Globus pallidus (tissue), 1 donor: ENCODE data around the gene SRGAP2B.
A peak's percentile ranks its signal among the peaks of the same experiment; 100 is the strongest.
"Not testable (repeated sequence)": the region's sequence is repeated elsewhere in the genome, so short reads cannot be mapped to it uniquely, and the experiment has no call there.

ENCODE experiments used
- DNase-seq: peaks from one replicate; pipeline ENCODE4 v3.0.0-alpha.2; 2015; ENCODE audit warnings: low spot score

SRGAP2B gene

GRCh38 chr1:145045571-145046273 is 49.4 kb downstream of the SRGAP2B start:
- DNase-seq, result not testable (repeated sequence)

- DNase-seq, result not testable (repeated sequence)
Measured at GRCh38 chr1:145041519-145041918, 53.6 kb downstream of the SRGAP2B start.

- not testable (repeated sequence) for DNase-seq
Measured at GRCh38 chr1:145036019-145036418, 59.1 kb downstream of the SRGAP2B start.

- not testable (repeated sequence) for DNase-seq
Measured at GRCh38 chr1:145033523-145033922, 61.6 kb downstream of the SRGAP2B start.

GRCh38 chr1:145027251-145027650 is 67.9 kb downstream of the SRGAP2B start:
- not testable (repeated sequence) for DNase-seq

GRCh38 chr1:145025286-145025685 is 69.8 kb downstream of the SRGAP2B start:
- not testable (repeated sequence) for DNase-seq

- DNase-seq, result not testable (repeated sequence)
Measured at GRCh38 chr1:145022259-145022658, 72.9 kb downstream of the SRGAP2B start.

- not testable (repeated sequence) for DNase-seq
Measured at GRCh38 chr1:145021749-145022148, 73.4 kb downstream of the SRGAP2B start.

GRCh38 chr1:145019709-145020108 is 75.4 kb downstream of the SRGAP2B start:
- not testable (repeated sequence) for DNase-seq

GRCh38 chr1:145017725-145018124 is 77.4 kb downstream of the SRGAP2B start:
- DNase-seq, result not testable (repeated sequence)

- not testable (repeated sequence) for DNase-seq
Measured at GRCh38 chr1:145016492-145016862, 78.7 kb downstream of the SRGAP2B start.

- DNase-seq, result not testable (repeated sequence)
Measured at GRCh38 chr1:145015744-145016491, 79.2 kb downstream of the SRGAP2B start.

GRCh38 chr1:145013353-145013752 is 81.8 kb downstream of the SRGAP2B start:
- DNase-seq, result not testable (repeated sequence)

- not testable (repeated sequence) for DNase-seq
Measured at GRCh38 chr1:145011811-145012210, 83.3 kb downstream of the SRGAP2B start.

GRCh38 chr1:145010580-145010979 is 84.5 kb downstream of the SRGAP2B start:
- not testable (repeated sequence) for DNase-seq

GRCh38 chr1:145009928-145010327 is 85.2 kb downstream of the SRGAP2B start:
- not testable (repeated sequence) for DNase-seq

GRCh38 chr1:145008388-145008787 is 86.7 kb downstream of the SRGAP2B start:
- not testable (repeated sequence) for DNase-seq

GRCh38 chr1:145005142-145005541 is 90.0 kb downstream of the SRGAP2B start:
- not testable (repeated sequence) for DNase-seq

GRCh38 chr1:145001381-145001780 is 93.7 kb downstream of the SRGAP2B start:
- DNase-seq, result not testable (repeated sequence)

- DNase-seq, result not testable (repeated sequence)
Measured at GRCh38 chr1:145000743-145001326, 94.3 kb downstream of the SRGAP2B start.

- not testable (repeated sequence) for DNase-seq
Measured at GRCh38 chr1:145000074-145000742, 94.9 kb downstream of the SRGAP2B start.

GRCh38 chr1:144998981-144999273 is 96.2 kb downstream of the SRGAP2B start:
- DNase-seq, result peak; percentile 13
